ENCODE results near the gene MTRR.
A peak's percentile ranks its signal among the peaks of the same experiment; 100 is the strongest.

Gene MTRR

GRCh38 chr5:7868773-7869473, at the start of gene MTRR, which contains the start of gene FASTKD3:
Gene MTRR, plus strand, starts transcription at chr5:7869148. Its CDS starts 1,647 bp downstream, at chr5:7870795.
Gene FASTKD3, minus strand, starts transcription at chr5:7869031. Its CDS starts 948 bp downstream, at chr5:7868083.
- peak; percentile 93 for DNase-seq (ENCODE audit: low read depth)

DNA sequence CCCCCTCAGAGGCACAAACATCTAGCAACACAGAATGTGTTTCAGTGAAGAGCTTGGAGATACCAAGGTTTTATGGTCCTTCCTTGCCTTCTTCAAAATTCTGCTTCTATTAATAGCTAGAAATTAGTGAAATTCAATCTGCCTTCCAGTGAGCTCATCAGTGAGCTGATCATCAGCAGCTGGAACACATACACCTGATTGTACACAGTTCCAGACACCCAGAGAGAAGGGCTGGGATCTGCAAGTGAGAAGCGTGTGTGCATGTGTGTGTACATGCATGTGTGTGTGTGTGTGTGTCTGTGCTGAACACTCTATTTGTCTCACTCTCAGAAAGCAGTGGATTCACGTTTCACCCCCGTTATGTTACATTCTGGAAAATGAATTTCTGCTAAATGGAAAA, 46.5 kb upstream of the MTRR start:
- DNase-seq (ENCODE audit: low read depth) = no peak

- DNase-seq (ENCODE audit: low read depth) = no peak
Measured at GRCh38 chr5:7823594-7823993, 45.4 kb upstream of the MTRR start.

GRCh38 chr5:7824995-7825394, 44.0 kb upstream of the MTRR start:
- DNase-seq (ENCODE audit: low read depth) = no peak

GRCh38 chr5:7825630-7826029, 43.3 kb upstream of the MTRR start:
- no peak for DNase-seq (ENCODE audit: low read depth)

DNA sequence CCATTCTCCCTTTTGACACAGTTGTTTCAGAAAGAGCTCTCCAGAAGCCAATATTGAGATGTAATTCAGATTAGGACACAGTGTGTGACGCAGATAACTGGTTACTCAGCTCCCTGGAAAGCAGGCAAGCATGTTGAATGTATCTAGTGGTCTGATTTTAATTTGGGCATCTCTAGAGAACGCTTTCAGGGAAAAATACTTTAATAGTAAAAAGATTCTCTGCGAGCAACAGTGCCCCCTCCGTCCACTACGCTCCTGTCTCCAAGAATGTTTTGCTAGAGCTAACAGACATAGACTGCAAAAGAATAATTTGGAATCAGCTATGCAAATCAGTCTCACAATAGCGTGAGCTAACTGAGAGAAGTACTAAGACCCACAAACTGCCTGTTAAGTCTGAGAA, 41.3 kb upstream of the MTRR start:
- no peak for DNase-seq (ENCODE audit: low read depth)

GRCh38 chr5:7828269-7828668, 40.7 kb upstream of the MTRR start:
- no peak for DNase-seq (ENCODE audit: low read depth)

GRCh38 chr5:7834982-7835381, 34.0 kb upstream of the MTRR start:
- DNase-seq (ENCODE audit: low read depth) = no peak

DNA sequence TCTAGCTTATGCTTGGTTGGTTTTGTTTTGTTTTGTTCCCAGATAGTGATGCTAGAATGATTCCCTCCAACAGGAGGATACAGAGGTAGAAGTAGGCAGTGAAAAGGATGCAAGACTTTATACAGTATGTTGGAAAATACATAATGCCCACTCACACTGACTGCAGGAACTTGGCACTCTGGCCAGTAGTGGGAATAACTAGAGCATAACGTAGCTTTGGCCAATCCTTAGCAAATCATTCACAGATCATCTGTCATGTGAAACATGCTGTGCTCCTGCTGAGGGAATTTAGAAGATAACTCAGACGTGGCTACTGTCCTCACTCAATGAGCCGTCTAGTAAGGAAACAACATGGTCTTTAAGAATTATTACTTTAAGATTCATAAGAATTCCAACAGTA, 31.5 kb upstream of the MTRR start:
- DNase-seq (ENCODE audit: low read depth) = no peak

- DNase-seq (ENCODE audit: low read depth) = no peak
Measured at GRCh38 chr5:7842531-7842930, 26.4 kb upstream of the MTRR start.

DNA sequence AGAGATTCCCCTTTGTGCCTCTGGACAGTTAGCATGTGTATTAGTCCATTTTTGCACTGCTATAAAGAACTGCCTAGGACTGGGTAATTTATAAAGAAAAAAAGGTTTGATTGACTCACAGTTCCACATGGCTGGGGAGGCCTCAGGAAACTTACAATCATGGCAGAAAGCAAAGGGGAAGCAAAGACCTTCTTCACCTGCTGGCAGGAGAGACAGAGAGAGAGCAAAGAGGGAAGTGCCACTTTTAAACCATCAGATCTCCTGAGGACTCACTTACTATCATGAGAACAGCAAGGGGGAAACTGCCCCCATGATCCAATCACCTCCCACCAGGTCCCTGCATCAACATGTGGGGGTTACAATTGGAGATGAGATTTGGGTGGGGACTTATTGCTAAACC, 24.0 kb upstream of the MTRR start:
- DNase-seq (ENCODE audit: low read depth) = no peak

DNA sequence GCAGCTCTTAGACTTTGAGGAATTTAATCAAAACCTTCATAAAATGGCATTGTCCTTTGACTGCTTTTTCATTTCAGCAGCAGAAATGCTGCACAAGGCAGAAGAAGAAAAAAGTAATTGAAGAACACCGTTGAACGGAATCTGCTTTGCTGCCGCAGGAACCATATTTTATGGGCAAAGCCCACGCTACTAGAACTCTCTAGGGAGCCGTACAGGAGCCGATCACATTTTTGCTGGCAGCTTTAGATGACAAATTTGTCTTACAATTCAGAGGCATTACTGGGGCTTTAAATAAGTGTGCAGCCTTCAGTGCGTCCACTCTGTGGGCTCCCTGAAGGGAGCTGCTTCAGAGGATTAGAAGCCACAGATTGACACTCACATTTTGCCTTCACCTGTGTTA, 23.4 kb upstream of the MTRR start:
- DNase-seq (ENCODE audit: low read depth) = no peak

DNA sequence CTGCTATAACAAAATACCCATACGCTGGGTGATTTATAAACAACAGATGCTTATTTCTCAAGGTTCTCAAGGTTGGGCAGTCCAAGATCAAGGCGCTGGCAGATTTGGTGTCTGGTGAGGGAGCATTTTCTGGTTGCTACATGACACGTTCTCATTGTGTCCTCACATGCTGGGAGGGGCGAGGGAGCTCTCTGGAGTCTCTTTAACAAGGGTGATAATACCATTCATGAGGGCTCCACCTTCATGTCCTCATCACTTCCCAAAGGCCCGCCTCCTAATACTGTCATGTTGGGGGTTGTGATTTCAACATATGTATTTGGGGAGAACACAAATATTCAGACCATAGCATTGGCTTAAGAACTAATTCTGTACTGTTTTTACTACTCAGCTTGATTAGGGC, 22.6 kb upstream of the MTRR start:
- DNase-seq (ENCODE audit: low read depth) = no peak

DNA sequence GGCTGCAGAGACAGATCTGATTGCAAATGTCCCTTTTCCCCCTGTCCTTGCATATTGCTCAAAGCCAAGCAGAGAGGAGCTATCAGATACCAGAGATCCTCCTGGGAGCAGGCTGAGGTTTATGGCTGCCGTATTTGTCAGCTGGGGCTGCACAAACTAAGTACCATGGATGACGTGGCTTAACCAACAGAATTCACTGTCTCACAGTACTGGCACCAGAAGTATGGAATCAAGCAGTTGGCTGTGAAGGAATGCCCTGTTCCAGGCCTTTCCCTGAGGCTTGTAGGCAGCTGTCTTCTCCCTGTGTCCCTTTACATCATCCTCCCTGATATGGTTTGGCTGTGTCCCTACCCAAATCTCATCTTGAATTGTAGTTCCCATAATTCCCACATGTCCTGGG, 20.7 kb upstream of the MTRR start:
- peak; percentile 18 for DNase-seq (ENCODE audit: low read depth)

GRCh38 chr5:7849681-7850394, 19.1 kb upstream of the MTRR start:
- DNase-seq (ENCODE audit: low read depth) = peak; percentile 14

- DNase-seq (ENCODE audit: low read depth) = peak; percentile 40
Measured at GRCh38 chr5:7850395-7851239, 18.3 kb upstream of the MTRR start, which contains the start of gene CFAP90. Gene CFAP90, minus strand, starts transcription at chr5:7851133. Its CDS starts 112 bp downstream, at chr5:7851021.

DNA sequence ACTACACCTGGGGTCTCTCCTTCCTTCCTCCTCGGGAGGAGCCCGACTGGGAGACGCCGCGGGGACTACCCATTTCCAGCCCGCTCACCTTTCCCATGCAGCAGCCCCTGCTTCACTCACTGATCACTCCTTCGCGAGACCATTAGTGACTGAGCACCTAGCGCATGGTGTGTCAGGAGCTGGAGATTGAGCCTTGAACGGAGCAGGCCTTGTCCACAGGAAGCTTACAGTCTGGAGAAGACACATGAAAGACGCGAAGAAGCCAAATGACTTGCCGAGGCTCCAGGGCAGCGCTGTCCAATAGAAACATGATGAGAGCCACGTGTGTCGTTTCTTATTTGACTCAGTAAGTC, 17.7 kb upstream of the MTRR start:
- no peak for DNase-seq (ENCODE audit: low read depth)

DNA sequence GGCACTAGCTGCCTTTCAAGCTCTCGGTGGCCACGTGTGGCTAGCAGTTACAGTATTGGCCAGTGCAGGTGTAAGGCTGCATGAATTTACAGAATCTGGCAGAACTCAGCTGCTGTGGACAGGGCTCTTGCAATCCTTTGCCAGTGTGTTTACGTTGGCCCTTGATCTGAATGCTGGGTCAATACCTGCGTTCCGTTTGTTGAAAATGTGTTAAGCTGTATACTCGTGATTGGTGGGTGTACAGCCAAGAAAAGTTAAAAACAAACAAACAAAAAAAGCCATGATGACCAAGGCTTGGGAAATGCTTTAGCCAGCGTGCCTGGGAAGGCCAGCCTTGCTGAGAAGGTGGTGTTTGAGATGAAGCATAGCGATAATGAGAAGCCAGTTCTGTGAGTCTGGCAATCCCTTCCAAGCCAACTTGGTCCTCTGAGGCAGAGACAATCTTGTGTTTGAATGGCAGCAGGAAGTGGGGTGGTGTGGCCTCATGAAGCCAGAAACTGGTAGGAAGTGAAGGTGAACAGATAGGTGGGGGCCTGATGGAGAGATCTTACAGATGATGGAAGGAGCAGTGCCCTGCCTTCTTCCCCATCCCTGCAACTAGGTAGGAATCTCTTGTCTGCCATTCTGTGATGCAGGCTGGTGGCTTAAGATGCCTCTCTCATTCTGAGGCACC, 17.2 kb upstream of the MTRR start:
- DNase-seq (ENCODE audit: low read depth) = no peak

GRCh38 chr5:7852542-7852941, 16.4 kb upstream of the MTRR start:
- DNase-seq (ENCODE audit: low read depth) = peak; percentile 46

DNA sequence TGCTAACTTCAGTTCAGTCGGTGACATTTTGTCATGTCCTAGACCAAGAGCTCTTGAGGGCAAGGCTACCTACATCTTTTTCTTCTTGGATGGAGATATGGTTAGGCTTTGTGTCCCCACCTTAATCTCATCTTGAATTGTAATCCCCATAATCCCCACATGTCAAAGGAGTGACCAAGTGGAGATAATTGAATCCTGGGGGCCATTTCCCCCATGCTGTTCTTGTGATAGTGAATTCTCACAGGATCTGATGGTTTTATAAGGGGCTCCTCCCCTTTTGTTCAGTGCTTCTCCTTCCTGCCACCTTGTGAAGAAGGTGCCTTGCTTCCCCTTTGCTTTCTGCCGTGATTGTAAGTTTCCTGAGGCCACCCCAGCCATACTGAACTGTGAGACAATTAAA, 16.0 kb upstream of the MTRR start:
- DNase-seq (ENCODE audit: low read depth) = no peak

GRCh38 chr5:7855611-7856010, 13.3 kb upstream of the MTRR start:
- DNase-seq (ENCODE audit: low read depth) = no peak

DNA sequence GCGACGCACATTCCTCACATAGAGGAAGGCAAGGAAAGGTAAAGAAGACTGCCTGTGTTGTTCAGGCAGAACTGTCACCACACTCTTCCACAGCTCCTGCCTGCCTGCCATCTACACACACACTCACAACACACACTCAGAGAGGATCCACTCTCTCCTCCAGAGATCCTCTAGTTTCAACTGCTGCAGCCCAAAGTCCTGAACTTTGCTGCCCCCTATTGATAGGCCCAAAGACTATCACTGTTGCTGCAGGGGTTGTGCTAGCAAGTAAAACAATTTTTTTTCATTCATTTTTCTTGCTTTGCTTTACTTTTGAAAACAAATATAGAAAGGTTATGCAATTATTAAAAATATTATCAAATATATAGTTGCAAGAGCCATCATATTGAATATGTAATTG, 12.1 kb upstream of the MTRR start:
- DNase-seq (ENCODE audit: low read depth) = peak; percentile 43

All from EH (cell line).